Measurements from ENCODE around the gene PARN.

DNA sequence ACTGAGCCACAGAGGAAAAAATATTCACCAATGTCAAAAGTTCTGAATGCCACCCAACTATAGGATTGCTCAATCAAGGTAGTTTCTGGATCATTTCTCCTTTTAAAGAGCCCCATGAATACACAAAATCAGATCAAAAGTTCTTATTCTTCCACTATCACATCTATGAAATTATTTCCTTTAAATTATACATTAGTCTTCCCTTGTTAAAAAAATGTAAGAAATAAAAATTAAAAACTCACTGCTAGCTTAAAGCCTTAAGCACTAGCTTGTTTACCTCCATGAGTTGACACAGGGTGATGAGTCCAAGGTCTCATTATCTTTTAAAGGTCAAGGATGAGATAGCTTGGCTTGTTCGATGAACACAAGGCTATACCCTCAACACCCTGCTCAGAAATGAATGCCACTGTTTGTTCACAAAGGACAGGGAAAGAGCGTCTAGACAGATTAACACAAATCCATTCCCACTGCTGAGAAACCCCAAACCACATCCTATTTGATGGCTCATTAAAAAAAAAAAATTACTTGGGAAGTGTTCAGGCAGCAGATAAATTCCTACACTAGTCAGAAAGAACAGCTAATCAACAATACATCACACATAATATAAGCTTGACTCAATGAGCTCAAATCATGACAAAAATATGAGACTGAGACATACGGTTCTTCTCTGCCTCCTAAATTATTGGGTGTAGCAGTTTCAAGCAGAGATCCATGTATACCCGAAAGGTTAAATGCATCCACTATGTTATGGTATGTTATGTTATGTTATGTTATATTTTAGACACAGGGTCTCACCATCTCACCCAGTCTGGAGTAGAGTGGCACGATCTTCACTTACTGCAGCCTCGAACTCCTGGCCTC is 118.9 kb downstream of the PARN start:
- no peak for TF ChIP-seq CTCF (IDR thresholded peaks at IDR 0.05)
- no peak for TF ChIP-seq POLR2A (IDR thresholded peaks at IDR 0.05)

Data from adrenal gland (tissue), 5 donors.